ENCODE results near the gene SUSD3.

Gene SUSD3

GRCh38 chr9:93030642-93031628, 27.6 kb upstream of the SUSD3 start:
- no peak for DNase-seq

GRCh38 chr9:93031629-93032430, 26.7 kb upstream of the SUSD3 start:
- no peak for DNase-seq

GRCh38 chr9:93032545-93032944, 26.0 kb upstream of the SUSD3 start:
- no peak for DNase-seq

GRCh38 chr9:93033531-93033930, 25.0 kb upstream of the SUSD3 start:
- no peak for DNase-seq

GRCh38 chr9:93035106-93035660, 23.3 kb upstream of the SUSD3 start:
- DNase-seq: no peak

GRCh38 chr9:93035821-93036351, 22.6 kb upstream of the SUSD3 start:
- no peak for DNase-seq

GRCh38 chr9:93036887-93037475, 21.5 kb upstream of the SUSD3 start:
- no peak for DNase-seq

GRCh38 chr9:93037476-93037971, 21.0 kb upstream of the SUSD3 start:
- DNase-seq: no peak

GRCh38 chr9:93038918-93039317, 19.6 kb upstream of the SUSD3 start:
- no peak for DNase-seq

- no peak for DNase-seq
Observed at GRCh38 chr9:93039456-93039855, 19.0 kb upstream of the SUSD3 start.

GRCh38 chr9:93039976-93040375, 18.5 kb upstream of the SUSD3 start:
- DNase-seq: no peak

GRCh38 chr9:93040409-93040808, 18.1 kb upstream of the SUSD3 start:
- DNase-seq: no peak

GRCh38 chr9:93041108-93041802, 17.2 kb upstream of the SUSD3 start:
- DNase-seq: no peak

GRCh38 chr9:93043122-93043521, 15.4 kb upstream of the SUSD3 start:
- DNase-seq: no peak

- no peak for DNase-seq
Observed at GRCh38 chr9:93045521-93045920, 13.0 kb upstream of the SUSD3 start.

- DNase-seq: no peak
Observed at GRCh38 chr9:93048566-93049448, 9.7 kb upstream of the SUSD3 start.

- DNase-seq: no peak
Observed at GRCh38 chr9:93049491-93049890, 9.0 kb upstream of the SUSD3 start.

GRCh38 chr9:93050231-93050630, 8.3 kb upstream of the SUSD3 start:
- no peak for DNase-seq

- no peak for DNase-seq
Observed at GRCh38 chr9:93051680-93052089, 6.8 kb upstream of the SUSD3 start.

- no peak for DNase-seq
Observed at GRCh38 chr9:93052791-93053540, 5.5 kb upstream of the SUSD3 start.
